HG02884 (cell line): ENCODE measurements around the gene IPO9.
A peak's percentile ranks its signal among the peaks of the same experiment; 100 is the strongest.

Experiments
- ATAC-seq: cut with Tn5 transposase; IDR thresholded peaks from one replicate; pipeline ENCODE4 v1.9.1; 2021; ENCODE audit warnings: mild to moderate bottlenecking, moderate library complexity; ENCODE audit not compliant: unreplicated experiment

Gene IPO9

DNA sequence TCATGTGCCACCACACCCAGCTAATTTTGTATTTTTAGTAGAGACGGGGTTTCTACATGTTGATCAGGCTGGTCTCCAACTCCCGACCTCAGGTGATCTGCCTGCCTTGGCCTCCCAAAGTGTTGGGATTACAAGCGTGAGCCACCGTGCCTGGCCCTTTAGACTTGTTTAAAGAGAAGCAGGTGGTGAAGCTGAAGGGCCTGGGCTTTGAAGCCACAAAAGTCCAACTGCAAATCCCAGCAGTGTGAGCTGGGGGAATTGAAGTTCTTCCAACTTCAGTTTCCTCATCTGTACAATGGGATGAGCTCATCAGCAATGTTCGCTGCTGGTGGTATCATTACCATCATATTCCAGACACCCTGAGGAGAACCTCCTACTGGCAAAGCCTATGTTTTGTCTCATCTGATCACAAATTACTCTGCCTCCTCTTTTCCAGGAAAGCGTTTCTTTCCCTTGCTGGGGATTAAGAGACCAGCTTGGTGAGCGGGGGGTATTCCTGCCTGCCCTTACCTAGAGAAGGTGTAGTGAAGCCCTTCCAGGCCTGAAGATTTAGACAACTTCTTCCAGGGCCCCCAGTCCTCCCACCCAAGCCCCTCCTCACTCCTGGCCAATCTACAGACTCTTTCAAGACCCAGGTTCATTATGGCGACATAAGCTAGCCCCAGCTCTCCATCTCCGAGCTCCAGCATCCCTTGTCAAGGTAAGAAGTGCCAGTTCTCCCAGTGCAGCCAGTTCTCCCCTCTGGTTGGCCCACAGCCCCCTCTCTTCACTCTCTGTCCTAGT, 57.3 kb downstream of the IPO9 start:
- no peak for ATAC-seq

DNA sequence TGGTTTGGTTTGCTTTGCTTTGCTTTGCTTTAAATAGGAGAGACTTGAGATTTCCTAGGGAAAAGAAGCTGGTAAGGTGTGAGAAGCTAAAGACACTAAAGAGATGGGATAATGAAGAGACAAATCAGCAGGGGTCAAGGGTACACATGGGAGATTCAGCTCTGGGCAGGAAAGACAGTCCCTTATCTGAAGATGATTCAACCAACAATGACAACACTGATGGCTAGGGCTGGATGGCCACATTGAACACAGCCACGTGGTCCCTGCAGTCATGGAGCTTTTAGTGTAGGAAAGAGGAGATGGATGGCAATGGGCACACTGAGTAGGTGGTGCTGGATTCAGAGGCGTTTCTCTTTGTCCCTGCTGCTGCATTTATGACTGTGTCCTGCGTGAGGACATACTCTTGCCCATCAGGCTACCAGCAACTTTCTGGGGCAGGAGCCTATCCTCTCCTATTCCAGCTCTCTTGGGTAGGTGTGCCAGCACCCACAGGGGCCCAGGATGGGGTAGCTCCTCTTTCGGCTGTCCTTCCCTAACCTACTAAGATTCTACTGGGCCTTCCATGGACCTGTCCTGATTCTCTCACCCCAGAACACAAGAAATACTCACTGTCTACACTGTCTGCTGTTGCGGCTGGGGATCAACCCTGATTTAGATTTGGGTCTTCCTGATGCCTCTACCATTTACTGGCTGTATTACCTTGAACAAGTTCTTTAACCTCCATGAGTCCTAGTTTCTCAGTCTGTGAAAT, 58.3 kb downstream of the IPO9 start:
- no peak for ATAC-seq

DNA sequence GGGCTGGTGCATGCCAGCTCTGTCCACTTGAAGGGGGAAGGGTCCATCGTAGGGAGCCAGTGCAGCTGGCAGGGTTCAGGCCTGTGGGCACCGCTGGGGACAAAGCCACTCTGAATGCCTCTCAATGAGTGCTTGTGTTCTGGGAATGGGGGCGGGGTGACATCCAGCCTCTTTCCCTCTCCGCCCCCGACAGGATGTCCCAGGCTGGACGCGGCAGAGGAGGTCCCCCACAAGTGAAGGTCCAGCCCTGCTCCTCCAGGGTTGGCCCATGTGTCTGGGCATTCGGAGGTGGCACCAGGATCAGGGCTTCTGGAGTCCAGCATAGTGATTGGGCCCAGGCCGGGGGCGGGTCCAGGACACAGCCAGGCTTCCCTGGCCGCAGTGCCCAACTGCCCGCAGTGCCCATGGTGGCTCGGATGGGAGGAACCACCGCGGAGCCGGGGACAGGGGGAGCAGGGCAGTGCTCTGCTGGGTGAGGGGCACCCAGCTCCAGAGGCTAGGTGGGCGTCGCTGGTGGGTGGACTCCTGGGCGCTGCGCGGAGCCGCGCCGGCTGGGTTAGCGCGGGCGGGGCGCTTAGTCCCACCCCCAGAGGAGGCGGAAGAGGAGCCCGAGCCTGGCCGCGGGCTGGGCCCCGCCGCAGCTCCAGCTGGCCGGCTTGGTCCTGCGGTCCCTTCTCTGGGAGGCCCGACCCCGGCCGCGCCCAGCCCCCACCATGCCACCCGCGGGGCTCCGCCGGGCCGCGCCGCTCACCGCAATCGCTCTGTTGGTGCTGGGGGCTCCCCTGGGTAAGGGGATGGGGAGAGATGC, 59.5 kb downstream of the IPO9 start, which contains the start of gene SHISA4:
SHISA4 (plus strand) TSS at position 617 of the 808 bp plus-strand sequence; CDS start at position 714, 97 bp downstream.
- ATAC-seq: no peak

DNA sequence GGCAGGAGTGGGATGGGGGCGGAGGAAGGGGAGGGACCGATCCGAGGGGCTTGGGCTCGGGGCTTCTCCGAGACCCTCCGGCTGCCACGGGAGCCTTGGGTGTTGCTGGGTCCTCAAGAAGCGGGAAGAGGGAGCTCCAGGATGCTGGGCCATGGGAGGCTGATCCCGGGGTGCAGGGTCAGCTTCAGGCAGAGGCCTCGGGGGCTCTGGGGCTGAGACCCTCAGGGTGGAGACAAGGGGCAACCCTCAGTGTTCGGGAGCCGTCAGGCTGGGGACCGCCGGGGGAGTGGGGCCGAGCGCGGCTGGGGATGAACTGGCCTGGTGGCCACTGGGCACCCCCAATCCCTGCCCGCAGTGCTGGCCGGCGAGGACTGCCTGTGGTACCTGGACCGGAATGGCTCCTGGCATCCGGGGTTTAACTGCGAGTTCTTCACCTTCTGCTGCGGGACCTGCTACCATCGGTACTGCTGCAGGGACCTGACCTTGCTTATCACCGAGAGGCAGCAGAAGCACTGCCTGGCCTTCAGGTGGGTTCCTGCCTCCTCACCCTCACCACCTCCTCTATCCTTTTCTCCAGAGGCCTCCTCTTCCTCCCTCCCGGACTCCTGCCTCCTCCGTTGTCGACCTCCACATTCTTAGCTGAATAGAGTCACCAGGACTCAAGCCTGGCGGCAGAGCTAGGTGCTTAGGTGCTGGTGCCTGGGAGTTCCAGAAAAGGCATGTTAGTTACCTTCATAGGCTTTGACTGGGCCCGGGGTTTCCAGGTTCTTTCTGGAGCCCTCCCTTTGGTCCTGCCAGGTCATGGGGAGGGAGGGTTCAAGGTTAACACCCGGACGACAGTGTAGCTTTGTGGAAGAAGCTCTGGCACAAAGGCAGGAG, 60.4 kb downstream of the IPO9 start:
- ATAC-seq: no peak

DNA sequence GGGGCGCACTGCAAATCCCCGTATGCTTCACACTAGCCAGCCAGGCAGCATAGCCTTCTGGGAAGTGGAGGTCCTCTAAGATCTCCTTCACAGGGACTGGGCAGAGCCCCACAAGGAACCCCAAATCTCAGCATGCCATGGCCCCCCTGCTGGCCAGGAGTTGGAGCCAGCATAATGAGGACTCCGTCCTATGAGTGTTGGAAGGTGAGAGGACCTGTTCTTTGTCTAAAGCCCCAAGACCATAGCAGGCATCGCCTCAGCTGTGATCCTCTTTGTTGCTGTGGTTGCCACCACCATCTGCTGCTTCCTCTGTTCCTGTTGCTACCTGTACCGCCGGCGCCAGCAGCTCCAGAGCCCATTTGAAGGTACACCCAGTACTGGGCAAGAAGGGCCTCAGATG, 61.3 kb downstream of the IPO9 start:
- no peak for ATAC-seq

DNA sequence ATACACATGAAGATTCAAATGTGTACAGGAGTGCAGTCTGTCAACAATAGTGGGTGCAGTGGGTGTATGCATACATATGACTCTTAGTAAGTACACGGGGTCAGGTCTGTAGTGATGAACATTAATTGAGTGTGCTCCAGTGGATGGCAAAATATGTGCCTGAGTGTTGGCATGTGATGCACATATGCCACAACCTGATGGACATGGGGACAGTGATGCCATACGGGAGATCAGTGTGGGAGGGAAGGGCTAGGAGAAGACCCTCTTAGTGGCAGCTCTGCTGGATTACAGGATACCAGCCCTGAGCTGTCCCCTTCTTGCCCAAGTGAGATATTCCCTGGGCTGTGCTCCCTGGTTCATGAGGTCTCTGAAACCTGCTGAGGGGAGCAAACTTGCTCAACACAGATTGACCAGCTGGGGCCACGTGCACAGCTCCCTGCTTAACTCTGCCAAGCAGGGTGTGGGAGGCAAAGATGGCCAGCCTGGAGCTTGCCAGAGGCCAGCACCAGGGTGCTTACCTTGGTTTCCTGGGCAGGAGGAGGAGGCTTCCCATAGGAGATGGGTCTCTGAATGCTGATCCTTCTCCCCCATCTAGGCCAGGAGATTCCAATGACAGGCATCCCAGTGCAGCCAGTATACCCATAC, 62.0 kb downstream of the IPO9 start:
- ATAC-seq: no peak

DNA sequence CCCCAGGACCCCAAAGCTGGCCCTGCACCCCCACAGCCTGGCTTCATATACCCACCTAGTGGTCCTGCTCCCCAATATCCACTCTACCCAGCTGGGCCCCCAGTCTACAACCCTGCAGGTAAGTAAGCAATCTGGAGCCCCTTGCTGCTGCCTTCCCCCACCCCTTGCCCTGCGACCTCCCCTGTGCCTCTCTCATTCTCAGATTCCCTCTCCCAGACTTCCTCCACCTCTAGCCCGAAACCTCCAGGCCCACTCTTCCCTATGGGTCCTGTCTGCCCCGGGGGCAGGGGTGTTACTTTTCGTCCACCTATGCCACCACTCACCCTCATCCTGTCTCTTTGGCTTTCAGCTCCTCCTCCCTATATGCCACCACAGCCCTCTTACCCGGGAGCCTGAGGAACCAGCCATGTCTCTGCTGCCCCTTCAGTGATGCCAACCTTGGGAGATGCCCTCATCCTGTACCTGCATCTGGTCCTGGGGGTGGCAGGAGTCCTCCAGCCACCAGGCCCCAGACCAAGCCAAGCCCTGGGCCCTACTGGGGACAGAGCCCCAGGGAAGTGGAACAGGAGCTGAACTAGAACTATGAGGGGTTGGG, 62.6 kb downstream of the IPO9 start:
- no peak for ATAC-seq

DNA sequence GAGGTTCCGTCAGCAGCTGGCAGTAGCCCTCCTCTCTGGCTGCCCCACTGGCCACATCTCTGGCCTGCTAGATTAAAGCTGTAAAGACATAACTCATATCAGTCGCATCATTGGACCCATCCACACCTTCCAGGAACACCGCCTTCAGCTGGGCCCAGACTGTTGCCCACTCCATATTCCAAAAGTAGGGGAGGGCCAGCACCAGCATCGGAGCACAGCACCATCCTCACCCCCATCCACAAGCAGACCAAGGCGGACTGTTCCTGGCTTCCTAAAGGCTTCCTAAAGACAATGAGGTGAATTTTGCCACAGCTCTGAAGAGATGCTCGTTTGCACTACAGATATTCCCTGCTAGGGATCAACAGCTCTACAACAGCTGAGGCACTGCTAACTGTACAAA, 63.3 kb downstream of the IPO9 start:
- ATAC-seq: no peak

DNA sequence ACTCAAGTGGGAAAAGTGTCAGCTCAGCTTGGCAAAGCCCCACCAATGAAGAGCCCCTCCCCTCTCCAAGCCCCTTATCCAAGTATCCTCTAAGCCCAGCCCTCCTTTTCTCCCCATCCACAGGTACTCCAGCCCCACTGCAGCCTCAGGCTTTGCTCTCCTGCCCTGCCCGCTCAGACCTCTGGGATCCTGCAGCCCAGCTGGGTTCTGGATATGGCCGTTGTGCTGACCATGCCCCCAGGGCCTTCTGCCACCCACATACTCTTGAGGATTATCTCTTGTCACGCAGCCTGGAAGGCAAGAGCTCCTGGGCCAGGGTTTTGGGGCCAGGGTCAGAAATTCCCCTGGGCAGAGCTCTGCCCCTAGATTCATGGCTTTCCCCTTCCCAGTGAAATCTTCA, 64.5 kb downstream of the IPO9 start:
- no peak for ATAC-seq

DNA sequence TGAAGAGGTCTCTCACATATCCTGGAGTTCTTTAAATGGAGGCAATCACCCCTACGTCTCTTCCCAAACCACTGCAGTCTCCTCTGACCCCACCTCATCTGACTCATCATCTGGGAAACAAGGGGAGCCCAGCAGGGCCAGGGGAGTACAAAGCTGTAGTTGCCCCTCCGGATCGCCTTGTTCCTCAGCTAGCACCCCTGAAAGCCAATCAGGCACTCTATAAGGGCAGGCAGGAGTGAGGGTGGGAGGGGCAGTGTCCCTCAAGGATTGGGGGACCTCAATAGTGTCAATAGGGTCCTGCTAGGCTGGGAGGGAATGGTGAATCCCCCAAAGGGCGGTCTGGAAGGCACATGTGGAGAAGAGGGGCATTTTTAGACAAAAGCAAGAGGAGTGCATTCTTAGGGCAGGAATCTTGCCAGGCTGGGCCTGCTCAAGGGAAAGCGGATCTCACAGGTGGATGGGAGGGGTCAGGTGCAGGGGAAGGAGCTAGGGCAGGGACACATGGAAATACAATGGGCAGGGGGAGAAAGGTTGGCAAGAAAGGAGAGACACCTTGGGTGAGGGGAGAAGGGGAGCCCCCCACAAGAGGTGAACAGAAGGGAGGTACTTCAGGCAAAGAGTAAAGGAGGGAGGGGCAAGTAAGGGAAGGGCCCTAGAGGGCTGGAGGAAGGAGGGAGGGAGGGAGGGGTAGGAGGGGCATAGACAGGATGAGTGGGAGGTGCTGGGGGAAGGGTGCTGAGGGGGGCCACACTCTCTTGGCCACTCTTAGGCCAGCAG, 65.6 kb downstream of the IPO9 start:
- ATAC-seq: no peak

DNA sequence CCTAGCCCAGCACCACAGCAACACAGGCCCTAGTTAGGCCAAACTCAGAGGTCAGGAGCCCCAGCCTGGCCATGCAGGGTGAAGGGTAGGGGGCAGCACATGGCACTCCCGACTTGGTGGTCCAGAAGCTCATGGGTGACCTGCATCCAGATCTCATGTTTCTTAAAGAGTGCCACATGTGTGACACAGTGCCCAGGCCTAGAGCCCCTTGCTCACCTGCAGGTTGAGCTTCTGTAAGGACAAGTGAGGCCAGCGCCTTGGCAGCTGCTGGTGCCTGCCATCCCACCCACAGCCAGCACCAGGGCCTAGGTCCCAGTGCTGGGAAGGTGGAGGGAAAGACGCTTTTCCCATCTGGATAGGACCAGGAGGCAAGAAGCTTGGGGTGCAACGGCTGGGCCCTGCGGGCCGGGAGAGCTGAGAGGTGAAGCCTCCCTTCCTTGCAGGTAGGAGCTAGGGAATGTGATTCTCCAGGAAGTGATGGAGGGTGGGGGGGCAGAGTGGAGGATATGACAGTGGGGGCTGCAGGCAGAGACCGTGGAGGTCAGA, 66.2 kb downstream of the IPO9 start:
- ATAC-seq: no peak

DNA sequence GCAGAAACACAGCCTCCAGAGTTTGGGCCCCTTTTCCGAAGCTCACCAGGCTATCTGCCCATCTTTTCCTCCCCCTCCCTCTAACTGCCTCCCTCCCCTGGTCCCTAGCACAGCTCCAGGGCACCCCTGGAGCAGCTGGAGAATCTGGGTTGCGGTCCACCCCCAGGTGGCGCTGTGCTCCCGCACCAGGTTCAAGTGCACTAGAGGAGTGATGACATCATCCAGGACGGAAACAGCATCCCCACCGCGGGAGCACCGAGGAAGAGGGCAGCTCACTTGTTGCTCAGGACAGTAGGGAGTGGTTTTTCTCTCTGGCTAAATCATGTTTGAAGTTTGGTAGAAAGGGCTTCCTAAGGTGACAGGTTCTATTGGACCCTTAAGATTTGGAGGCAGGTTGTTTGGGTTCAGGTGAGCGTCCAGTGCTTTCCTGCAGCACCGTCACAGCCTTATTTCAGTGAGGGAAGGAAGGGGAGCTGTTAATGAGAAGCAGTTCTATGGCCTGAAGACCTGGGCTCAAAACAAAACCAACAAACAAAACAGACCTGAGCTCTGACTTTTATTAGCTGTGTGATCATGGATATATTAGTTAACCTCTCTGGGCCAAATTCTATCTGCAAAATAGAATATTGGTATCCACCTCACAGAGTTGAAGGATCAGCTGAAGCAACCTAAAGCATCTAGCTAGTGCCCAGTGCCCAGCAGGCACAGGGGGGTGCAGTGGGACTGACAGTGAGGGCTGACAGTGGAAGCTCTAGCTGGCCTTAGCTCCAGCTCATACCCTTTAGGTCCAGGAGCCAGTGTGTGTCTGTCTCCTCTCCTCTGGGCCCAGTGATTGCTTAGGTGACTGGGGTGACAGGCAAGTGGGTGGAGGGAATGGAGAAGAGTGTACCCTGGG, 67.2 kb downstream of the IPO9 start:
- peak; percentile 66 for ATAC-seq

DNA sequence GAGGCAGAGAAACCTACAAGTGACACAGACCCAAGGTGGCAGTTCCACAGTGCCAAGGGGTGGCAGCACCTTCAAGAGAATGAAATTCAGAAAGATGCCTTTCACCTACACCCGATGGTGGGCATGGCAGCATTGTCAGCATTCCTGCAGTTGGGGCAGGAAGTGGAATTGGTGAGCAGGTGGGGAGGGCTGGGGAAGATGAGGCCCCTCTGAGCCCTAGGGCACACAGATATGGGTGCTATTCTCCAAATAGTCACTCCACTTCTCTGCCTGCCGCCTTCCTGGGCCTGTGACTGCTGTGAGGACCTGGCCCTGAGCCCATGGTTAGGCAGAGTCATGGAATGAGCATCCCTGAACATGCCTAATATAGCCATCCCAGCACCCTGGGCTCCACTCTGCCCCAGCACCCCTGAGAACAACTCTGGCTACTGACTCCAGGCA, 68.0 kb downstream of the IPO9 start:
- no peak for ATAC-seq

DNA sequence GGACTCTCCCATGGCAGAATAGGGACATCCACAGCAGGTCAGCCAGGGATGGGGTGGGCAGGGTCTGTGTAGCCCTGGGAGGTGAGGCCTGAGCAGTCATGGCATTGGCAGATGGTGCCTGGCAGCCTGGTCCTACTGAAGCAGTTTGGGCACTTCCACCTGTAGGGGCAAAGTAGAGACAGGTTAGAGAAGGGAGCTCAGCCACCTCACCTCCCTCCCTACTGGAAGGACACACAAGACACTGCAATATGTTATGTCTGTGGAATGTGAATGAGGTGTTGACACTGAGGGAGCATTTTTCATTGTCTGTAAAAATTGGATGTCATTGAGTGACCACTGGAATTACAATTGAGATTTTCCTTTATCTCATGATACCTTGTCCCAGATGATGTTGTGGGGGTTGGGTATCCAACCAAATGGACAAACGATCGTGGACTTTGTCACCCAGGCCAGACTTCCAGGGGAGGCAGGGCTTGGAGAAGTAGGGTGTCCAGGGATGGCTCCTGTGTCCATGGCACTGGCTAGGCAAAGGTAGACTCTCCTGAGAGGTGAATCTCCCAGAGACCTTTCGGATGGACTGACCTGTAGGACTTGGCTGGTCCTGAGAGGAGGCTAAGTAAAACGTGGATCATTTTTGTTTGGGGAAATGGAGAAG, 69.4 kb downstream of the IPO9 start:
- no peak for ATAC-seq

DNA sequence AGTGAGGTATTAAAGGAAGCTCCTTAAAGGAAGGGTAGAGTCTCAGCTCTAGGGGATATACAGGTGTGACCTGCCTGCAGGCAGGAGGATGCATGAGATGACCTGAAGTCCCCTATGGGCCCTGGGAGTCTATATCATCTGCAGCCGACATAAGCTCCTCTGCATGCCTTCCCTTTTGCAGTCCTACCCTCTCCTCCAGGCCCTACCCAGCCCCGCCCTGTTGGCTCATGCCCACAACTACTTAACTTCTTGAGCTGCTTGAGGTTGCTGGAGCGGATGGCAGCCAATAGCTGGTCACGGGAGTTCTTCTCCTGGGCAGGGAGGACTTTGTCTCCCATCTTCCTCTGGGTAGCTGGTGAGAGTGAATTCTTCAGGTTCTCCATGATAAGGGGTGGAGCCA, 70.0 kb downstream of the IPO9 start:
- ATAC-seq: no peak

DNA sequence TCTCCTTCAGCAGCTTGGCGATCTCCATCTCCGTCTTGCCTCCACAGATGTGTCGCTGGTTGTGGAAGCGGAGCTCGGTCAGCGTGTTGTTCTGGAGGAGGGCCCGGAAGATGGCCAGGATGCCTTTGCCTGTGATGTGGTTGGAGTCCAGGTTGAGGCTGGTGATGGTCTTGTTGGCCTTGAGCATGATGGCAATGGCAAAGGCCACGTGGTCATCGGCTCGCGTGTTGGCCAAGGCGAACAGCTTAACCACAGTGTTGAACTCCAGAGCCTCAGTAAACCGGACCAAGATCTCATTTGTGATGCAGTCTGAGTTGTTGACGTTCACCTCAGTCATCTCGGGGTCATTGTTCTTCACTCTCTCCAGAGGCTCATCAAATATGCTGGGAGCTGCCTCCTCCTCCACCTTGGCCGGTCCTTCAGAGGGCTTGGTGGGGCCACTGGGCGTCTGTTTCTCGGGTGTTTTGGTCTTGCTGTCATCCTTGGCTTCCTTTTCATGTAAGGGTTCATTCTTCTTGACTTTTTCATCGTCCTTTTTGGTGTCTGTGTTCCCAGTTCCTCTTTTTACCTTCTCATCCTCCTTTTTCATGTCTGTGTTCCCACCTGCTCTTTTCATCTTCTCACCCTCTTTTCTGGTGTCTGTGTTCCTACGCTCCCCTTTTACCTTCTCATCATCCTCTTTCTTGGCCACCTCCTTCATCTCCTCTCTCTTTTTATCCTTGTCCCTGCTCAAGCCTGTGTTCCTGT, 70.9 kb downstream of the IPO9 start:
- no peak for ATAC-seq
